SU-DHL-6 (cell line): ENCODE data around the gene CTU1.

Source experiments
- EZH2phosphoT487 ChIP-seq: fragments of 200-600 bp; sonication (generic), shearing (Covaris generic); conservative IDR thresholded peaks from 2 replicates; pipeline ENCODE4 v1.6.1; 2018; ENCODE audit warnings: mild to moderate bottlenecking, antibody characterized with exemption, low read length, moderate library complexity, mixed read lengths
- TF ChIP-seq, protein P1 (sequence below): fragments of 200-600 bp; sonication (generic); IDR thresholded peaks from one replicate; pipeline ENCODE4 v1.5.1; 2017; ENCODE audit warnings: antibody characterized with exemption, mild to moderate bottlenecking, low read length, moderate library complexity; ENCODE audit not compliant: insufficient read depth, poor library complexity, severe bottlenecking

DNA sequence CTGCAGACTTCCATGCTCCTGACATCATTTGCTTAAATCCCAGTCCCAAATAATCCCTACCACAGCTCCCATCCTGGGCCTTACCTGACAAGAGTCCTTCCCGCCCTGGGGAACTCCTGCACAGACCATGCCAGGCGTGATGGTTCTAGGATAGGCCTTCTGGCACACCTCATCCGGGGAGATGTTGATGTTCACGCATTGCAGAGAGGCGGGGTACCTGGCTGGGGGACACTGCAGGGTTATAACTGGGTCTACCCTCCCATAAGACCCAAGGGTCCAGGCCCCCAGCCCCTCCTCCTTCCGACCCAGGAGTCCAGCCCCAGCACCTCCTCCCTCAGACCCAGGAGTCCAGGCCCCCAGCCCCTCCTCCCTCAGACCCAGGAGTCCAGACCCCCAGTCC is 29.5 kb downstream of the CTU1 start:
- TF ChIP-seq, protein P1, sequence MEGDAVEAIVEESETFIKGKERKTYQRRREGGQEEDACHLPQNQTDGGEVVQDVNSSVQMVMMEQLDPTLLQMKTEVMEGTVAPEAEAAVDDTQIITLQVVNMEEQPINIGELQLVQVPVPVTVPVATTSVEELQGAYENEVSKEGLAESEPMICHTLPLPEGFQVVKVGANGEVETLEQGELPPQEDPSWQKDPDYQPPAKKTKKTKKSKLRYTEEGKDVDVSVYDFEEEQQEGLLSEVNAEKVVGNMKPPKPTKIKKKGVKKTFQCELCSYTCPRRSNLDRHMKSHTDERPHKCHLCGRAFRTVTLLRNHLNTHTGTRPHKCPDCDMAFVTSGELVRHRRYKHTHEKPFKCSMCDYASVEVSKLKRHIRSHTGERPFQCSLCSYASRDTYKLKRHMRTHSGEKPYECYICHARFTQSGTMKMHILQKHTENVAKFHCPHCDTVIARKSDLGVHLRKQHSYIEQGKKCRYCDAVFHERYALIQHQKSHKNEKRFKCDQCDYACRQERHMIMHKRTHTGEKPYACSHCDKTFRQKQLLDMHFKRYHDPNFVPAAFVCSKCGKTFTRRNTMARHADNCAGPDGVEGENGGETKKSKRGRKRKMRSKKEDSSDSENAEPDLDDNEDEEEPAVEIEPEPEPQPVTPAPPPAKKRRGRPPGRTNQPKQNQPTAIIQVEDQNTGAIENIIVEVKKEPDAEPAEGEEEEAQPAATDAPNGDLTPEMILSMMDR: no peak
- no peak for TF ChIP-seq EZH2phosphoT487
